IMR-90 (cell line): Measurements from ENCODE around the gene C1QL4. TPM values are rescaled to one million over a fixed set of nuclear protein-coding genes. Genes with fewer than 3 reads are reported as not detected.

Experiments
- ATAC-seq: fragments of 200-7000 bp; cut with Tn5 transposase; 2 replicates; pipeline ENCODE4 v1.9.1; 2020; ENCODE audit warnings: low read depth, mild to moderate bottlenecking, moderate library complexity
- BruUV-seq: library from RNA; stranded (reverse); fragments of 400-500 nt; replicated peaks from 2 replicates; lab custom pipeline; 2021; lab: Mats Ljungman, UMichigan
- CTCF ChIA-PET: fragments of 300-600 bp; formaldehyde crosslinking; extraction: SDS; loops from one replicate; lab custom pipeline; 2021; ENCODE audit warnings: antibody characterized with exemption; lab: Yijun Ruan, JAX
- POLR2A ChIA-PET: fragments of 300-600 bp; sonication (Branson Sonifier 250); formaldehyde crosslinking; loops from one replicate; lab custom pipeline; 2022; ENCODE audit warnings: antibody characterized with exemption; ENCODE audit not compliant: unreplicated experiment; lab: Charles Lee
- DNase-seq: peaks from one replicate; pipeline ENCODE4 v3.0.0; 2013
- H2AFZ ChIP-seq: replicated peaks from 2 replicates; pipeline ENCODE3; 2013; ENCODE audit warnings: low read length, mild to moderate bottlenecking; ENCODE audit not compliant: poor library complexity
- H2AK5ac ChIP-seq: 2 replicates; pipeline ENCODE4 v1.6.1; 2013; ENCODE audit warnings: low read depth, low read length, inconsistent platforms
- H2AK9ac ChIP-seq: replicated peaks from 2 replicates; pipeline ENCODE3; 2013; ENCODE audit warnings: mild to moderate bottlenecking, low read depth, low read length, moderate library complexity; ENCODE audit not compliant: poor library complexity
- H2BK120ac ChIP-seq: 2 replicates; pipeline ENCODE4 v1.6.1; 2013; ENCODE audit warnings: low read depth, low read length, inconsistent platforms
- H2BK15ac ChIP-seq: 3 replicates; pipeline ENCODE4 v1.6.1; 2013; ENCODE audit warnings: low read depth, low read length, inconsistent platforms
- H2BK20ac ChIP-seq: 2 replicates; pipeline ENCODE4 v1.6.1; 2013; ENCODE audit warnings: low read depth, mild to moderate bottlenecking, inconsistent platforms, low read length, moderate library complexity
- H2BK5ac ChIP-seq: 2 replicates; pipeline ENCODE4 v1.6.1; 2013; ENCODE audit warnings: mild to moderate bottlenecking, low read depth, low read length, inconsistent platforms; ENCODE audit not compliant: poor library complexity, severe bottlenecking
- H3K14ac ChIP-seq: replicated peaks from 2 replicates; pipeline ENCODE4 v1.6.1; 2013; ENCODE audit warnings: low read depth, low read length, inconsistent platforms
- H3K18ac ChIP-seq: 2 replicates; pipeline ENCODE4 v1.6.1; 2013; ENCODE audit warnings: low read depth, low read length, control low read depth
- H3K23ac ChIP-seq: 2 replicates; pipeline ENCODE4 v1.6.1; 2013; ENCODE audit warnings: low read depth, low read length, inconsistent platforms
- H3K27ac ChIP-seq: 2 replicates; pipeline ENCODE4 v1.5.1; 2013; ENCODE audit warnings: mild to moderate bottlenecking, control low read depth, low read length; ENCODE audit not compliant: insufficient read depth
- H3K27me3 ChIP-seq: 2 replicates; pipeline ENCODE4 v1.6.1; 2013; ENCODE audit warnings: low read length; ENCODE audit not compliant: control insufficient read depth, insufficient read depth
- H3K36me3 ChIP-seq: 2 replicates; pipeline ENCODE4 v1.6.1; 2013; ENCODE audit warnings: low read length, mixed read lengths; ENCODE audit not compliant: control insufficient read depth, insufficient read depth
- H3K4ac ChIP-seq: 2 replicates; pipeline ENCODE4 v1.6.1; 2013; ENCODE audit warnings: low read depth, low read length, inconsistent platforms
- H3K4me1 ChIP-seq: 2 replicates; pipeline ENCODE4 v1.6.1; 2013; ENCODE audit warnings: low read length, mixed read lengths; ENCODE audit not compliant: control insufficient read depth, insufficient read depth
- H3K4me2 ChIP-seq: 2 replicates; pipeline ENCODE4 v1.6.1; 2013; ENCODE audit warnings: low read depth, mild to moderate bottlenecking, control low read depth, low read length, moderate library complexity
- H3K4me3 ChIP-seq: 2 replicates; pipeline ENCODE4 v1.5.1; 2013; ENCODE audit warnings: low read depth, mild to moderate bottlenecking, control low read depth, low read length, moderate library complexity; ENCODE audit not compliant: insufficient read depth
- H3K56ac ChIP-seq: 2 replicates; pipeline ENCODE4 v1.6.1; 2013; ENCODE audit warnings: low read length, inconsistent platforms; ENCODE audit not compliant: insufficient read depth; ENCODE audit errors: extremely low read depth
- H3K79me1 ChIP-seq, 2 experiments: 2 replicates each; pipeline ENCODE4 v1.6.1; 2013; ENCODE audit warnings: low read length in 2 of 2, inconsistent platforms in 1 of 2, low read depth in 1 of 2
- H3K9ac ChIP-seq: 2 replicates; pipeline ENCODE4 v1.6.1; 2013; ENCODE audit warnings: low read depth, low read length, control low read depth
- H3K9me1 ChIP-seq: 2 replicates; pipeline ENCODE4 v1.6.1; 2013; ENCODE audit warnings: low read length, inconsistent platforms; ENCODE audit not compliant: insufficient read depth
- H3K9me3 ChIP-seq: 2 replicates; pipeline ENCODE4 v1.6.1; 2013; ENCODE audit warnings: low read length; ENCODE audit not compliant: control insufficient read depth, insufficient read depth
- H4K20me1 ChIP-seq: 2 replicates; pipeline ENCODE4 v1.6.1; 2013; ENCODE audit warnings: low read length, inconsistent platforms; ENCODE audit not compliant: insufficient read depth
- H4K5ac ChIP-seq: 2 replicates; pipeline ENCODE4 v1.6.1; 2013; ENCODE audit warnings: mild to moderate bottlenecking, low read depth, low read length, control low read depth
- H4K8ac ChIP-seq, 2 experiments: 2 replicates each; pipeline ENCODE4 v1.6.1; 2013; ENCODE audit warnings: low read depth in 2 of 2, low read length in 2 of 2, control low read depth in 1 of 2, inconsistent platforms in 1 of 2
- H4K91ac ChIP-seq: 2 replicates; pipeline ENCODE4 v1.6.1; 2013; ENCODE audit warnings: low read depth, low read length, inconsistent platforms; ENCODE audit not compliant: insufficient read depth
- CEBPB ChIP-seq: IDR thresholded peaks from 2 replicates; pipeline ENCODE4 v1.6.1; 2012; ENCODE audit warnings: low read depth, low read length, improper control_type of control experiment
- FOS ChIP-seq: fragments of 150-350 bp; IDR thresholded peaks from 2 replicates; pipeline ENCODE4 v1.6.1; 2016; ENCODE audit warnings: low read depth, low read length
- MAFK ChIP-seq: IDR thresholded peaks from 2 replicates; pipeline ENCODE4 v1.6.1; 2012; ENCODE audit warnings: low read depth, low read length, improper control_type of control experiment
- MAZ ChIP-seq: IDR thresholded peaks from 2 replicates; pipeline ENCODE4 v1.6.1; 2012; ENCODE audit warnings: low read depth, mild to moderate bottlenecking, low read length, improper control_type of control experiment, moderate library complexity, borderline replicate concordance
- MXI1 ChIP-seq: IDR thresholded peaks from 2 replicates; pipeline ENCODE4 v1.6.1; 2012; ENCODE audit warnings: low read depth, mild to moderate bottlenecking, low read length, moderate library complexity, borderline replicate concordance
- POLR2A ChIP-seq: IDR thresholded peaks from 2 replicates; pipeline ENCODE4 v1.6.1; 2012; ENCODE audit warnings: mild to moderate bottlenecking, low read depth, low read length
- RCOR1 ChIP-seq: IDR thresholded peaks from 2 replicates; pipeline ENCODE4 v1.6.1; 2012; ENCODE audit warnings: mild to moderate bottlenecking, low read length, improper control_type of control experiment; ENCODE audit not compliant: insufficient replicate concordance
- SMC3 ChIP-seq: fragments of 150-350 bp; IDR thresholded peaks from 2 replicates; pipeline ENCODE4 v1.6.1; 2016; ENCODE audit warnings: low read depth, mild to moderate bottlenecking, antibody characterized with exemption, low read length, moderate library complexity
- WGBS, 2 experiments: methylation state at CpG; one replicate each; pipeline versions ENCODE4 v1.1.5 to v1.1.7; 2013; ENCODE audit warnings: missing lambda C conversion rate in 2 of 2; ENCODE audit not compliant: insufficient read length in 1 of 2; ENCODE audit errors: extremely low coverage in 2 of 2; 5-methylcytosine and 5-hydroxymethylcytosine counted together
- dilution Hi-C: fragments of 300-500 bp; cut with HindIII; formaldehyde crosslinking; loops from one replicate; pipeline ENCODE4 v1.14.3; 2018; ENCODE audit warnings: low sequenced_read_pairs; ENCODE audit not compliant: unreplicated experiment
- in situ Hi-C: fragments of 300-500 bp; cut with MboI; formaldehyde crosslinking; loops from 3 replicates; pipeline ENCODE4 v1.14.3; 2019; ENCODE audit warnings: low sequenced_read_pairs, inconsistent platforms, mixed read lengths
- intact Hi-C: fragments of 100-400 bp; cut with micrococcal nuclease; formaldehyde crosslinking; loops from 2 replicates; pipeline ENCODE4 v1.10.0; 2022
- polyA plus RNA-seq, 3 experiments: library from polyadenylated mRNA; depleted of rRNA; stranded (reverse); fragments of >200 nt; gene quantifications; 2 replicates each; pipeline ENCODE4 v1.2.3, GENCODE V29; 2012; ENCODE audit warnings: low replicate concordance in 1 of 3
- total RNA-seq: library from RNA; depleted of rRNA; stranded (reverse); fragments of >200 nt; gene quantifications from 2 replicates; pipeline ENCODE4 v1.2.3, GENCODE V29; 2012
- TF ChIP-seq, protein P1 (sequence below): fragments of 150-350 bp; IDR thresholded peaks from 2 replicates; pipeline ENCODE4 v1.6.1; 2017; ENCODE audit warnings: mild to moderate bottlenecking, antibody characterized with exemption, low read length, low read depth
- TF ChIP-seq, protein P2 (sequence below): fragments of 150-350 bp; IDR thresholded peaks from 2 replicates; pipeline ENCODE4 v1.6.1; 2016; ENCODE audit warnings: low read depth, mild to moderate bottlenecking, low read length, moderate library complexity, borderline replicate concordance

Gene C1QL4
- total and polyA plus RNA-seq, 2 of the 4 experiments (the other 2 are of a cell fraction) = 0.18 to 0.46 TPM

DNA sequence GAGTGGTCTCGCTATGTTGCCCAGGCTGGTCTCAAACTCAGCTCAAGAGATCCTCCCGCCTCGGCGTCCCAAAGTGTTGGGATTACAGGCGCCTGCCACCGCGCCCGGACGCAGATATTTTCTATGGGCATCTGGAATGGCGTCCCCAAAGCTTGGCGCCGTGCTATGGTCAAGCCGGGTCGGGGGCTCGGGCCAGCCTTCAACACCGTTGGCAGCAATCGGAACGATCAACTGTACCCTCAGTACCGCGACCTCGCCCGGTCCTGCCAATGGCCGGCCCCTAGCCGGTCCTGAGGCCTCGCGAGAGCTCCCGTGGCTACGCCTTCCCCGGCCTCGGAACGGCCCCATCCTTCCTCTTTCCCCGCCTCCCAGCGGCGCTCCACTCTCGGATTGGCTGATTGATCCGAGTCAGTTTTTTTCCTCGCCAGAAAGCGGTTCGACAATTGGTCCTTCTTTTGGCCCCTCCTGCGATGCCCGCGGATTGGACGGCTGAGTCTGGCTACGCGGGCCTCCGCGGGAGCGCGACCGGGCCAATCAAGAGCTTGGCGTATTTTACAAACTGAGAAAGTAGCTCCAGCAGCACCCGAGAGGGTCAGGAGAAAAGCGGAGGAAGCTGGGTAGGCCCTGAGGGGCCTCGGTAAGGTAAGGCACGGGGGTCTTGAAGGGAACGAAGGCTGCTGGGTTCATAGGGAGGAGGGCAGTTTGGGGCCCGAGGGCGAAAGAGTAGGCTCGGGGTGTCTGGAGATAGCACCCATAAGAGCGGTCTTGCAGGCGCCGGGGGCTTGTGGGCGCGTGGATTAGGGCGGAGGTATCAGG, 14.1 kb downstream of the C1QL4 start, which contains the start of gene TROAP:
Gene TROAP, plus strand, starts transcription at position 548 of the 816 bp plus-strand sequence. CDS start 354 bp downstream, outside the sequence.
- Histone ChIP-seq H4K8ac (peak within 1 kb of the TSS; percentile 72 to 89), H2BK20ac (no peak within 1 kb of the TSS), H2AK5ac (peak within 1 kb of the TSS; percentile 70), H3K23ac (peak within 1 kb of the TSS; percentile 92), H3K4me1 (peaks cover 9% of the 10 kb centered on the region; the same call in 1 of the 2 replicates), H2AFZ (peak within 1 kb of the TSS; percentile 100), H3K79me1 (peaks cover 9 to 41% of the 10 kb centered on the region in 2 experiments; a peak in 3 of 4 replicates), H3K56ac (peak within 1 kb of the TSS; percentile 62; the same call in 1 of the 2 replicates), H3K9me3 (no peaks in the 10 kb centered on the region), H2BK120ac (peak within 1 kb of the TSS; percentile 46; the same call in 1 of the 2 replicates), H4K20me1 (no peaks in the 10 kb centered on the region), H3K18ac (no peak within 1 kb of the TSS), H3K9me1 (no peaks in the 10 kb centered on the region; the same call in 1 of the 2 replicates), H2BK5ac (peak within 1 kb of the TSS; percentile 51), H3K4me2 (peak within 1 kb of the TSS; percentile 92), H3K9ac (peak within 1 kb of the TSS; percentile 81), H3K27me3 (no peaks in the 10 kb centered on the region), H3K4ac (peak within 1 kb of the TSS; percentile 90), H3K4me3 (peak within 1 kb of the TSS; percentile 82), H4K91ac (peak within 1 kb of the TSS; percentile 73), H3K36me3 (no peaks in the 10 kb centered on the region), H4K5ac (peak within 1 kb of the TSS; percentile 57), H2AK9ac (peak within 1 kb of the TSS; percentile 91), H3K14ac (peak within 1 kb of the TSS; percentile 98), H3K27ac (peak within 1 kb of the TSS; percentile 72), H2BK15ac (no peak within 1 kb of the TSS)
- intact Hi-C loops = no loop called here
- peak; percentile 100 for ATAC-seq
- peak; percentile 97 for DNase-seq
- TF ChIP-seq RCOR1 (no peak), MAZ (peak; percentile 80; the same call in 1 of the 2 replicates), MAFK (no peak), MXI1 (peak; percentile 93), POLR2A (no peak; the same call in 1 of the 2 replicates), FOS (0 out of 2 replicates have a peak, but pooled peaks have one; percentile 22), CEBPB (no peak), SMC3 (no peak)
- TF ChIP-seq, protein P1, sequence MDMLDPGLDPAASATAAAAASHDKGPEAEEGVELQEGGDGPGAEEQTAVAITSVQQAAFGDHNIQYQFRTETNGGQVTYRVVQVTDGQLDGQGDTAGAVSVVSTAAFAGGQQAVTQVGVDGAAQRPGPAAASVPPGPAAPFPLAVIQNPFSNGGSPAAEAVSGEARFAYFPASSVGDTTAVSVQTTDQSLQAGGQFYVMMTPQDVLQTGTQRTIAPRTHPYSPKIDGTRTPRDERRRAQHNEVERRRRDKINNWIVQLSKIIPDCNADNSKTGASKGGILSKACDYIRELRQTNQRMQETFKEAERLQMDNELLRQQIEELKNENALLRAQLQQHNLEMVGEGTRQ = no peak
- TF ChIP-seq, protein P2, sequence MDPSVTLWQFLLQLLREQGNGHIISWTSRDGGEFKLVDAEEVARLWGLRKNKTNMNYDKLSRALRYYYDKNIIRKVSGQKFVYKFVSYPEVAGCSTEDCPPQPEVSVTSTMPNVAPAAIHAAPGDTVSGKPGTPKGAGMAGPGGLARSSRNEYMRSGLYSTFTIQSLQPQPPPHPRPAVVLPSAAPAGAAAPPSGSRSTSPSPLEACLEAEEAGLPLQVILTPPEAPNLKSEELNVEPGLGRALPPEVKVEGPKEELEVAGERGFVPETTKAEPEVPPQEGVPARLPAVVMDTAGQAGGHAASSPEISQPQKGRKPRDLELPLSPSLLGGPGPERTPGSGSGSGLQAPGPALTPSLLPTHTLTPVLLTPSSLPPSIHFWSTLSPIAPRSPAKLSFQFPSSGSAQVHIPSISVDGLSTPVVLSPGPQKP = no peak
- dilution Hi-C loops = no loop called here
- WGBS, 2 experiments = 0% methylated on average over 31 of the region's 65 CpGs; no CpG with 5 or more reads in 1 of the 2 experiments
- TSS peak; percentile 58 for BruUV-seq
- POLR2A ChIA-PET = interaction anchor here (1.6 kb wide), 1 partner anchor 9 kb away, joined by 4 read pairs; no protein-coding TSS in a partner anchor
- in situ Hi-C loops = no loop called here
- CTCF ChIA-PET = interaction anchor here (0.7 to 1.7 kb wide), 5 partner anchors 9 to 102 kb away, joined by 3 to 9 read pairs (median 3); partner anchors contain the start of gene C1QL4
